ENCODE measurements around the gene TMEM42. TPM values are rescaled to one million over a fixed set of nuclear protein-coding genes. Genes with fewer than 3 reads are reported as not detected.

Gene TMEM42
- polyA plus RNA-seq, 1 donor from 2014 or later: 15.1 TPM

- Histone ChIP-seq H3K4me2 (ENCODE audit: low read length) (no peak overlapping the region), H3K27me3 (ENCODE audit: insufficient read depth, low read depth, low read length) (no peaks in the 10 kb centered on the region), H3K79me2 (replicated peaks; ENCODE audit: insufficient read depth, low read length) (no peaks in the 10 kb centered on the region), H3K36me3 (ENCODE audit: insufficient read depth, low read length) (no peaks in the 10 kb centered on the region), H3K27ac (ENCODE audit: low read length) (no peak overlapping the region), H3K4me3 (ENCODE audit: low read length) (no peak overlapping the region), H3F3A (ENCODE audit: insufficient read depth, low read length, poor library complexity, severe bottlenecking) (no peaks in the 10 kb centered on the region), H3K9me2 (ENCODE audit: insufficient read depth, low read length) (no peaks in the 10 kb centered on the region), H3K9ac (ENCODE audit: low read length) (no peak overlapping the region), H2AFZ (ENCODE audit: low read depth, low read length) (no peak overlapping the region), H3K9me3 (ENCODE audit: low read length) (no peaks in the 10 kb centered on the region), H4K20me1 (ENCODE audit: insufficient read depth) (no peaks in the 10 kb centered on the region)
- no peak for TF ChIP-seq REST (IDR thresholded peaks at IDR 0.05; ENCODE audit: borderline replicate concordance)
- TF ChIP-seq CTCF (IDR thresholded peaks at IDR 0.05; ENCODE audit: poor library complexity, severe bottlenecking): no peak
- TF ChIP-seq POLR2AphosphoS5 (IDR thresholded peaks at IDR 0.05): no peak
- no peak for TF ChIP-seq TAF1 (IDR thresholded peaks at IDR 0.05; ENCODE audit: low read depth)
- TF ChIP-seq EZH2 (IDR thresholded peaks at IDR 0.05; ENCODE audit: borderline replicate concordance, insufficient read depth, low read length, poor library complexity, severe bottlenecking): no peak
- TF ChIP-seq EP300 (conservative IDR thresholded peaks at IDR 0.05; ENCODE audit: poor library complexity, severe bottlenecking): no peak
- TF ChIP-seq MXI1 (conservative IDR thresholded peaks at IDR 0.05; ENCODE audit: poor library complexity, severe bottlenecking): no peak
- no peak for TF ChIP-seq SMC3 (conservative IDR thresholded peaks at IDR 0.05; ENCODE audit: poor library complexity)
- no peak for TF ChIP-seq RAD21 (conservative IDR thresholded peaks at IDR 0.05)
These were observed 31.0 kb downstream of the TMEM42 start for GRCh38 chr3:44892689-44893088.

GRCh38 chr3:44893097-44893496 is 31.4 kb downstream of the TMEM42 start:
- no peak for TF ChIP-seq TAF1 (IDR thresholded peaks at IDR 0.05; ENCODE audit: low read depth)
- no peak for TF ChIP-seq EZH2 (IDR thresholded peaks at IDR 0.05; ENCODE audit: borderline replicate concordance, insufficient read depth, low read length, poor library complexity, severe bottlenecking)
- no peak for TF ChIP-seq RAD21 (conservative IDR thresholded peaks at IDR 0.05)
- no peak for TF ChIP-seq CTCF (IDR thresholded peaks at IDR 0.05; ENCODE audit: poor library complexity, severe bottlenecking)
- TF ChIP-seq MXI1 (conservative IDR thresholded peaks at IDR 0.05; ENCODE audit: poor library complexity, severe bottlenecking): no peak
- TF ChIP-seq POLR2AphosphoS5 (IDR thresholded peaks at IDR 0.05): no peak
- TF ChIP-seq EP300 (conservative IDR thresholded peaks at IDR 0.05; ENCODE audit: poor library complexity, severe bottlenecking): no peak
- no peak for TF ChIP-seq SMC3 (conservative IDR thresholded peaks at IDR 0.05; ENCODE audit: poor library complexity)
- no peak for TF ChIP-seq REST (IDR thresholded peaks at IDR 0.05; ENCODE audit: borderline replicate concordance)
- no peak overlapping the region for H3K4me2 ChIP-seq (ENCODE audit: low read length)

More at GRCh38 chr3:44893097-44893496, 31.4 kb downstream of the TMEM42 start:
- no peaks in the 10 kb centered on the region for H3K9me2 ChIP-seq (ENCODE audit: insufficient read depth, low read length)
- H3F3A ChIP-seq (ENCODE audit: insufficient read depth, low read length, poor library complexity, severe bottlenecking): no peaks in the 10 kb centered on the region
- no peak overlapping the region for H3K4me3 ChIP-seq (ENCODE audit: low read length)
- H3K27ac ChIP-seq (ENCODE audit: low read length): no peak overlapping the region
- no peaks in the 10 kb centered on the region for H4K20me1 ChIP-seq (ENCODE audit: insufficient read depth)
- no peaks in the 10 kb centered on the region for H3K27me3 ChIP-seq (ENCODE audit: insufficient read depth, low read depth, low read length)
- H3K79me2 ChIP-seq (replicated peaks; ENCODE audit: insufficient read depth, low read length): no peaks in the 10 kb centered on the region
- no peaks in the 10 kb centered on the region for H3K36me3 ChIP-seq (ENCODE audit: insufficient read depth, low read length)
- no peak overlapping the region for H3K9ac ChIP-seq (ENCODE audit: low read length)
- no peak overlapping the region for H2AFZ ChIP-seq (ENCODE audit: low read depth, low read length)
- H3K9me3 ChIP-seq (ENCODE audit: low read length): no peaks in the 10 kb centered on the region
